Cardiac muscle cell (in vitro differentiated cells and primary cell): Measurements from ENCODE around the gene SERPINB10. TPM values are rescaled to one million over a fixed set of nuclear protein-coding genes. Genes with fewer than 3 reads are reported as not detected.

ENCODE experiments used
- DNase-seq, 2 donors: peaks; one replicate each; pipeline versions ENCODE4 v3.0.0 to v3.0.0-alpha.2; 2010 to 2017; ENCODE audit warnings: low read depth in 1 of 2, low spot score in 1 of 2
- H3K27ac ChIP-seq: fragments of 200-600 bp; sonication (generic); 2 replicates; pipeline ENCODE4 v1.5.1; 2016
- H3K27me3 ChIP-seq: fragments of 200-600 bp; sonication (generic); 2 replicates; pipeline ENCODE4 v1.6.0; 2016; ENCODE audit warnings: control low read depth
- H3K36me3 ChIP-seq: fragments of 200-600 bp; sonication (generic); 2 replicates; pipeline ENCODE4 v1.5.1; 2016; ENCODE audit warnings: control low read depth
- H3K4me1 ChIP-seq: fragments of 200-600 bp; sonication (generic); 2 replicates; pipeline ENCODE4 v1.8.1; 2017; ENCODE audit warnings: low read depth, mild to moderate bottlenecking, mixed run types
- H3K4me3 ChIP-seq: fragments of 200-600 bp; sonication (generic); 2 replicates; pipeline ENCODE4 v1.5.1; 2016; ENCODE audit warnings: mild to moderate bottlenecking
- H3K9me3 ChIP-seq: fragments of 200-600 bp; sonication (generic); 2 replicates; pipeline ENCODE4 v1.5.1; 2017; ENCODE audit warnings: low read depth, mild to moderate bottlenecking, control low read depth
- polyA plus RNA-seq: library from polyadenylated mRNA; unstranded; fragments of >200 nt; fragmentation: Nextera tagmentation; extraction: Ambion mirVana; gene quantifications from 2 replicates; pipeline ENCODE4 v1.2.1, GENCODE V29; 2016
- total RNA-seq: library from RNA; depleted of rRNA; stranded (reverse); fragments of >200 nt; gene quantifications from 2 replicates; pipeline ENCODE4 v1.2.3, GENCODE V29; 2016
- TF ChIP-seq, protein P1 (sequence below): IDR thresholded peaks from 2 replicates; pipeline ENCODE4 v1.5.1; 2012; ENCODE audit warnings: low read depth, mild to moderate bottlenecking, low read length

The SERPINB10 gene
- total and polyA plus RNA-seq, 2 experiments from 2014 or later: not detected

DNA sequence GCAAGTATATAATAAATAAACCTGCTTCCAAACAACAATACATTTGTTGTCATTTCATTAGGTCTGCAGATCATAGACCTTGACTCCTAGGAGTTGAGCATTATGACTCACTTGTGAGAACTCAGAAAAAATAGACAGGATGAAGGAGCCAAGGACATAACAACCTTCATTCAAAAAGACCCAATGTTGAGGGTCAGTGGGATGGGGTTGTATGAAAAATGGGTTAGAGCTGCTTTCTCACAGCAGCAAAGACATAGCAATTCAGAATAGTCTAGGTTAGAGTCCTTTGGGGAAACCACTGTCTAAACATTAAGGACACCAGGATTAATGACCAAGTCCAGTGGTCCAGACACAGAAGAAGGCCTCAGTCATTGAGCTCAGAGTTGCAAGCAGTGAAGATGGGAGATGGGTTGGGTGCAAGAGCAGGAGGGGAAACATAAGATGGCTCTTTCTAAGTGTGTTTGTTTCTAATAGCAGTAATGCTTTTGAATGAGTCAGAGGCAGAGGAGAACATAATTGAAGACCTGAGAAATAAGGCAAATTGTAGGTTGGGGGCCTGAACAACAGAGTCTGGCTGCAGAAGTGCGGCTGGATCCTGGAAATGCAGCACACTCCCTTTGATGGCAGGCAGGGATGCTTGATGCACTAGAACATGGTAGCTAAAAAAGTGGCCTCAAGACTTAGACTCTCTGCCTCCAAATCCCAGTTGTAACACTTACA lies 3.7 kb upstream of the SERPINB10 start:
- Histone ChIP-seq H3K36me3 (no peaks in the 10 kb centered on the region), H3K4me3 (no peak overlapping the region), H3K4me1 (no peaks in the 10 kb centered on the region), H3K9me3 (no peaks in the 10 kb centered on the region), H3K27ac (no peak overlapping the region), H3K27me3 (no peaks in the 10 kb centered on the region)
- TF ChIP-seq, protein P1, sequence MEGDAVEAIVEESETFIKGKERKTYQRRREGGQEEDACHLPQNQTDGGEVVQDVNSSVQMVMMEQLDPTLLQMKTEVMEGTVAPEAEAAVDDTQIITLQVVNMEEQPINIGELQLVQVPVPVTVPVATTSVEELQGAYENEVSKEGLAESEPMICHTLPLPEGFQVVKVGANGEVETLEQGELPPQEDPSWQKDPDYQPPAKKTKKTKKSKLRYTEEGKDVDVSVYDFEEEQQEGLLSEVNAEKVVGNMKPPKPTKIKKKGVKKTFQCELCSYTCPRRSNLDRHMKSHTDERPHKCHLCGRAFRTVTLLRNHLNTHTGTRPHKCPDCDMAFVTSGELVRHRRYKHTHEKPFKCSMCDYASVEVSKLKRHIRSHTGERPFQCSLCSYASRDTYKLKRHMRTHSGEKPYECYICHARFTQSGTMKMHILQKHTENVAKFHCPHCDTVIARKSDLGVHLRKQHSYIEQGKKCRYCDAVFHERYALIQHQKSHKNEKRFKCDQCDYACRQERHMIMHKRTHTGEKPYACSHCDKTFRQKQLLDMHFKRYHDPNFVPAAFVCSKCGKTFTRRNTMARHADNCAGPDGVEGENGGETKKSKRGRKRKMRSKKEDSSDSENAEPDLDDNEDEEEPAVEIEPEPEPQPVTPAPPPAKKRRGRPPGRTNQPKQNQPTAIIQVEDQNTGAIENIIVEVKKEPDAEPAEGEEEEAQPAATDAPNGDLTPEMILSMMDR: no peak
- no peak for DNase-seq

DNA sequence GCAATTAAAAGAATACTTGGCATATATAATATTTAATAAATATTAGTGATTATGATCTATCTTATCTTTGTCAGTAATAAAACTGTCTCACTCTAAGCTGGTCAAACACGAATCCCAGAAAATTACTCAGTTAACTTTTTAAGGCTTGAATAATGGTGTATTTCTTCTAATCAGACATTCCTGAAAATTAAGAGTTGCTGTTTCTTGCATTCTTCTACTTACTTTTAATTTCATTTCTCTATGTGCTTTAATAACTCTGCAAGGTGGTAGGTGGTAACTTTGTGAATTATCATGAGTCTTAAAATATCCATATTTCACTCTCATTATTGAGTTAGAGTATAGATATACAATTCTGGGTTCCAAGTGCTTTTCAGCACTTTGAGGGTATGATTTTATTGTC lies 3.1 kb upstream of the SERPINB10 start:
- no peaks in the 10 kb centered on the region for H3K4me1 ChIP-seq
- no peak for DNase-seq
- no peaks in the 10 kb centered on the region for H3K9me3 ChIP-seq
- H3K27ac ChIP-seq: no peak overlapping the region
- TF ChIP-seq, protein P1: no peak
- no peak overlapping the region for H3K4me3 ChIP-seq
- H3K27me3 ChIP-seq: no peaks in the 10 kb centered on the region
- H3K36me3 ChIP-seq: no peaks in the 10 kb centered on the region

DNA sequence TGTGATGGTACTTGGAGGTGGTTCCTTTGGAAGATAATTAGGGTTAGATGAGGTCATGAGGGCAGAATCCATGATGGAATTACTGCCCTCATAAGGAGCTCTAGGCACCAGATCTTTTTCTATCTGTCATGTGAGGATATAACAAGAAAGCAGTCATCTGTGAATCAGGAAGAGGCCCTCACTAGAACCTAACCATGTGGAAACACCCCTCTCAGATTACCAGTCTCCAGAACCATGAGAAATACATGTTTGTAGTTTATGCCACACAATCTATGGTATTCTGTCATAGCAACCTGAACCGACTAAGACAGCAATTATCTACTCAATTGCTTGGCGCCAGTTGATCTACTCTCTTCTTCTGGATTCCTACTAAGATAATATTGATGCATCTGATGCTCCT lies 2.4 kb upstream of the SERPINB10 start:
- H3K27me3 ChIP-seq: no peaks in the 10 kb centered on the region
- H3K27ac ChIP-seq: no peak overlapping the region
- TF ChIP-seq, protein P1: no peak
- no peaks in the 10 kb centered on the region for H3K9me3 ChIP-seq
- H3K4me3 ChIP-seq: no peak overlapping the region
- H3K4me1 ChIP-seq: no peaks in the 10 kb centered on the region
- no peaks in the 10 kb centered on the region for H3K36me3 ChIP-seq
- DNase-seq: no peak

DNA sequence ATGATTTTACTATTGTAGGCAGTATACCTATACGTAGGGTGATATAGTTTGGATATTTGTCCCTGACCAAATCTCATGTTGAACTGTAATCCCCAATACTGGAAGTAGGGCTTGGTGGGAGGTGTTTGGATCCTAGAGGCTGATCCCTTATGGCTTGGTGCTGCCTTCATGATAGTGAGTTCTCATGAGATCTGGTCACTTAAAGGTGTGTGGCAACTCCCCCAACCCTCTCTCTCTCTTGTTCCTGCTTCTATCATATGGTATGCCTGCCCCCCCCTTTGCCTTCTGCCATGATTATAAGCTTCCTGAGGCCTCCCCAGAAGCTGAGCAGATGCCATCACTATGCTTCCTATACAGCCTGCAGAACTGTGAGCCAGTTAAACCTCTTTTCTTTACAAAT lies 1.7 kb upstream of the SERPINB10 start:
- no peaks in the 10 kb centered on the region for H3K9me3 ChIP-seq
- TF ChIP-seq, protein P1: no peak
- H3K27ac ChIP-seq: no peak overlapping the region
- no peak overlapping the region for H3K4me3 ChIP-seq
- H3K4me1 ChIP-seq: no peaks in the 10 kb centered on the region
- H3K27me3 ChIP-seq: no peaks in the 10 kb centered on the region
- H3K36me3 ChIP-seq: no peaks in the 10 kb centered on the region
- no peak for DNase-seq

- Histone ChIP-seq H3K27me3 (no peaks in the 10 kb centered on the region), H3K9me3 (no peaks in the 10 kb centered on the region), H3K27ac (no peak overlapping the region), H3K4me1 (no peaks in the 10 kb centered on the region), H3K36me3 (no peaks in the 10 kb centered on the region), H3K4me3 (no peak overlapping the region)
- TF ChIP-seq, protein P1: no peak
- DNase-seq: no peak
Observed at GRCh38 chr18:63908858-63909257, 1.1 kb downstream of the SERPINB10 start.
